GM19468 (cell line): Measurements from ENCODE around the gene AFAP1.

Experiments
- ATAC-seq: cut with Tn5 transposase; IDR thresholded peaks from one replicate; pipeline ENCODE4 v1.9.1; 2021; ENCODE audit warnings: mild to moderate bottlenecking, moderate library complexity, moderate number of reproducible peaks; ENCODE audit not compliant: unreplicated experiment; ENCODE audit errors: extremely low read depth

The AFAP1 gene

DNA sequence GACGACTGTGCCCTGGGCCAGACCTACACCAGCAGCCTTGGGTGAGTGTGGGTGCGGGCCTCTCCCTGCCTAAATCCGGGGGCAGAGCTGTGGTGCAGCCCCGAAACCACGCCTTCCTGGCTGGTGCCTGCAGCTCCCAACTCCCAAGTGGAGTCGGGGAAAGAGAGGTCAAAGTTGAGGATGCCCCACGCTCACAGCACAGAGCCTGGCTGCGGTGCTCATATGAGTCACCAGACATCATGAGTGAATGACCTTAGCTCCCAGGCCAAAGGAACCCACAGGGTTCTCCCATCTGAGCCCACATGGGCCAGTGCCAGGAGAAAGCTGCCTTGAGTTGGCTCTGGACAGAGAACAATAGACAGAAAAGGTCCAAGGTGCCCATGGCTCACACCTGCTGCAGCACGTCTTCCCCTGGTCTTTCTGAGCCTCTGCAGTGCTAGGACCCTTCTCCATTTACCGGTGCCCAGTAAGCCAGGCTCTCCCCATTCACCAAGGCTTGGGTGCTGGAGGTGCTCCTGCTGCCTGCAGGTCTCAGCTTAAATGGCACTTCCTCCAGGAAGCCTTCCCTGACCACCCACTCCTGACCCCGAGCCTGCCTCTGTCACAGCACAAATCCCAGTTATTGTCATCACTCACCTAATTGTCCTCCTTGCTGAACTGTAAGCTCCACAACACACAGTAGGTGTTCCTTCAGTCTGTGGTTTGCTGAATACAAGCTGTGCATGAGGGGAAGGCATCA, 224.2 kb downstream of the AFAP1 start:
- no peak for ATAC-seq

DNA sequence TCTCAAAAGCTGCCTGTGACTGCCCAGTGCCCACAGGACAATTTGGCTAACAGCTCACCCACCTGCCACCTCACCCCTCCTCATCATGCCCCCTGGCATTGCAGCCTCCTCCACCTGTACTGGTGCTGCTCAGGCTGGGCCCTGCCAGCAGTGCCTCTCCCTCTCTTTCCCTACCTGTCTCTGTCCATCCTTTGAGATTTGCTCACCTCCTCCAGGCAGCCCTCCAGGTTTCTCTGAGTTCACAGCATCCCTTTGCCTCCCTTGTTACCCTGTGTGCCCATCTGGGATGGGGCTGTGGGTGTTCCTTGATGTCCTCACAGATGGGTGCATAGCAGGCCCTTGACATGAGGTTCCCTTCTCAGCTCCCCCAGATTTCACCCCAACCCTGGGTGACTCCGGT, 224.9 kb downstream of the AFAP1 start:
- no peak for ATAC-seq

DNA sequence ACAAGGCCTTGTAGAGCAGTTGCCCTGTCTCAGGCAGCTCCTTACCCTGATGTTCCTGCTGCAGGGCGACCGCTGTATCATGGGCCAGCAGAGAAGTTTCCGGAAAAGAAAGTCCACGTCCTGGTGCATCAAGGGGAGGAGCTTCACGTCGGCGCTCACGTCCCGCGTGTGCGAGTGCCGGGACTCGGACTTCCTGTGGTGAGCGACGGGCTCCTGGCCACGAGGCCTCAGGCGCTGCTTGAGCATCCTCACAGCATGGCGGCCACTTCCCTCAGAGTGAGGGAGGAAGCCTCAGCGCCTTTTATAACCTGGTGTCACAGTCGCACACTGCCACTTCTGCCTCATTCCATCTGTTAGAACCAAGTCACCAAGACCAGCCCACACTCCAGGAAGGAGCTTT, 225.5 kb downstream of the AFAP1 start:
- ATAC-seq, result no peak

DNA sequence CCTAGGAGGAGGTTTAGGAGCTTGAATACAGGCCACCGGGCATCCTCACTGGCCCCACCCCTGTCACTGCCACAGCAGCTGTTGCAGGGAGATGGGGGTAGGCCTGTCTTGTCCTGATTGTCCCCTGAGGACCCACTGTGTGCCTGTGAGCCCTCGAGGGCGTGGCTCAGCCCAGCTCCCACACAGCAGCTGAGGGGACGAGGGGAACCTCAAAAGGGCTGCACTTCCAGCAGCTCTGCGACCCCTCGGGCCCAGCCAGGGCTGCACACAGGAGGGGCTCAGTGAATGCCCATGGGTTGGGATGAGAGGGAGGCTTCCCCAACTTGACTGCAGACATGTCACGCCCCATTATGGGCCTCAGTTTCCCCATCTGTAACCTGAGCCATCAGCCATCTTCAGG, 225.9 kb downstream of the AFAP1 start:
- ATAC-seq, result no peak

DNA sequence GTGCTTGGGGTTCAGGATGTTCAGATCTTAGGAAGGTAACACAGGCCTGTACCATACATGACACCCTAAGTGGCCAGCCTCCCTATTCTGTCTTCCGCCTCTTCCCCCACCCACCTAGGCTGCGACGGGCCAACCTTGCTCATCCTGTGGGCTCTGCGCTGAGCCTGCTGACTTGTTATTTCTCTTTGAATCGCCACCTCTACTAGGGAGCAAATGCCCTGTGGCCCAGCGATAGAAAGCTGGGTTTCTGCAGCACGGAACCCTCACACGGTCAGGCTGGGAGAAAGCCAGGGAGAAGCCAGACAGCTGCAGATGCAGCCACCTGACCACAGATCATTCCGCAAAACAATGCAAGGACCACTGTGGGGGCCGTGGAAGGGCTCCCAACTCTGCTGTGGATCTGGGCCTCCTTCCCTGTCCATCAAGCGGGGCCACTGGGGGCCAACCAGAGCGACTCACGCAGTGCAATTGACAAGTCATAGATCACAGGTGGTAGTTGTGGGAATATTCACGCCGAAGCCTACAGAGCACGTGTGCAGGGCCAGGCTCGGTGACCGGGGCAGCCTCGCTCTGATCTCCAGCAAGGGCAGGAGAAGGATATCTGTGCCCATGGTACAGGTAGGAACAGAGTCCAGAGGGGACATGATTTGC, 227.5 kb downstream of the AFAP1 start:
- no peak for ATAC-seq

DNA sequence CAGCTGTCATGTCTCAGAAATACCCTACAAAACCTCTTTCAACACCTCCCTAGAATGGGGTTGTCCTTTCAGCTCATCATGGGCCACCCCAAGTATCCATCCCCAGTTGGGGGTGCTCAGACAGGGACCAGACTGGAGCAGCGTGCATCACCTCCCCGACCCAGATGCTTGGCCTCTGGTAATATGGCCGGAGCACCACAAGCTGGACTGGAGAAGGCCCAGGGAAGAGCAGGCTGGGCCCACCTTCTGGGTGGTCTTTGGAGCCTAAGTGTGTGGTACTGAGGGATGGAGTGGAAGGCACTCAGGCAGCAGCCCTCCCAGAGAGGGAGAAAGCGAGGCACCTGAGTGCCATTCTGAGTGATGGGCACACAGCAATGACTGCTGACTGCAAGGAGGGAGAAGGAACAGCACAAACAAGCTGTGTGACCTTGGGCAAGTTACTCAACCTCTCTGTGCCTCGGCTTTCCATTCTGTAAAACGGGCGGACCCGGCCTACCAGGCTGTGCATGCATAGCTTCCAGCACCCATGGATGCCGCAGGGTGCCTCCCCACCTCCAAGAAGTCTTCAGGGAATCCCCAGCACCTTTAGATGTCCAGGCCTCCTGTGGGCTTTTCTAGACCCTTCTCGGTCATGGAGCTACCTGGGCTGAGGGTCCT, 228.2 kb downstream of the AFAP1 start:
- ATAC-seq, result no peak

DNA sequence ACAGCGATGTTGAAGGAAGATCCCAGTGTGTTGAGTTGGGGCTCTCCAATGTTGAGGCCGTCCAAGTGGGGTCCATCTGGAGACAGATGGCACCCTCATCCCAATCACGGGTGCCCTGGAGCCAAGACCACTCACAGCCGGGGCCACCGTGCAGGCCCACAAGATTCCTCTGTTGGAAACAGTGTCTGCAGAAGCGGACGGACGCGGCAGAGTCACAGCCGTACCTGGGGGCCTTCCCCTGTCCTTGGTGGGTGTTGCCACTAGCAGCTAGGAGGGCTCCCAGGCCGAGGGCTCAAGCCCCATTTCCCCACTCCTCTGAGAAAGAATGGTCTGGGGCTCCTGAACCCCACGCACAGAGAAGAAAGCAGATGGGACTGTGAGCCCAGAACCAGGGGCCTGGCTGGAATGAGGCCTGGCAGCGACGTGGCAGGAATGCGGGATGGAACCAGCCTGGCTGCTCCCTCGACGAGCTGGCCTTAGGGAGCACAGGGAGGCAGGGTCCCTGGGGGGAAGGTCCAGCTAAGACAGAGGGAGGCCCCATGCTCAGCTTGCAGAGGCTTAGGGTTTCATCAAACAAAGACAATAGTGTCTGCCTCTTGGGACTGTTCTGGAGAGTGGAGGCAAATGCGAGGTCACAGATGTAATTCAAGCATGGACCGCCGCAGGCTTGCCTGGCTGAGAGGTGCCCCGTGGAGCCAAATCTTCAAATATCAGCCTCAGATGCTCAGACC, 228.9 kb downstream of the AFAP1 start:
- ATAC-seq, result no peak

DNA sequence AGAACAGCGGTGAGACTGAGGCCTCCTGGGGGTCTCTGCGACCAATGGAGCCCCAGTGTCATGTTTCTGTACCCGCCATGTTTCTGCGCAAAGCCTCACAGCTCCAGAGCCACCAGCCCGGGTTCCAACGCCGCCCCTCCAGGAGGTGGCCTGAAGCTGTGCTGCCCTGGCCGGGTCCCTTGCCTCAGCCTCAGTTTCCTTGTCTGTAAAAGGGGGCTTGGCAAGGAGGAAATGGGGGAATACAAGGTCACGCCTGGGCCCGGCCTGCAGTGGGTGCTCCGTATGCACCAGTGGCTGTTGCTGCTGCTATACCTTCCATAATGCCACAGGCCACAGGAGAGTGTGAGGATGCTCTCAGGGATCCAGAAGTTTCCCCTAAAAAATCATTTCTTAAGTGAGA, 229.5 kb downstream of the AFAP1 start:
- ATAC-seq, result no peak

DNA sequence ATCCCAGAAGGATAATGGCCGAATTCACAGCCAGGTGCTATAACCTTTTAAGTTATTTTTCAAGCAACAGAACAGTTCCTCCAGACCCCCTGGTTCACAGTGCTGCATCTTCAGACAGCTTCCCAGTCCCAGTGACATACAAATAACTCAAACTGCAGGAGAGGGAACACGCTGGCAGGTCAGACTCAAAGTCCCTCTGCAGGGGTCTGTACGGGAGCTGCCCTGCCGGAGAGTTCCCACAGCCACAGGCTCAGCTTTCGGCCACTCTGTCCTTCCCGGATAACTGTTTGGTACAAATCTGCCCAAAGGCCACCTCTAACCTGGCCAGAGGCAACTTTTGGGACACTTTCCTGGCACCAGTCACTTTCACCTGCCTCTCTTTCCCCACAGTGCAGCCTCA, 230.2 kb downstream of the AFAP1 start:
- ATAC-seq, result no peak

DNA sequence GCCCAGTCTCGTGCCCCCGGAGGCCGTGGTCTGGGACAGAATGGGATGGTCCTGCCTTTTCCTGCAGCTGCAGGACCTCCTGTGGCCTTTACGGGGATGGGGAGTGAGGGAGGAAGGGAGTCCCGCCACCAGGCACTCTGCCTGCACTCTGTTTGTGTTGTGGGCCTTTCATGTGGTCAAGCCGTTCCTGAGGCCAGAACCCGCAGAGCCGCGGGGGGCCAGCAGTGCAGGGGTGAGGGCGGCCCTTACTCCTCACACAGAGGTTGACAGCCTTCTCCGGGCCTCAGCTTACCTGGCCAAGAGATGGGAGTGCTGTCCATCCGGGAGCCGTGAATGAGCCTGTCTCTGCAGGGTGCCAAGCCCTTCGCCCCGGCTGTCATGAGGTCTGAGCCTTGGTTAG, 230.7 kb downstream of the AFAP1 start:
- no peak for ATAC-seq
